NAMALWA (cell line): ENCODE data around the gene UBR1.
"Not testable (repeated sequence)": the region's sequence is repeated elsewhere in the genome, so short reads cannot be mapped to it uniquely, and the experiment has no call there.

ENCODE experiments used
- DNase-seq: peaks from one replicate; pipeline ENCODE4 v3.0.0-alpha.2; 2015; ENCODE audit warnings: low spot score

Gene UBR1

GRCh38 chr15:42911058-42911592, 194.7 kb downstream of the UBR1 start:
- no peak for DNase-seq

- DNase-seq, result no peak
Measured at GRCh38 chr15:42908538-42908937, 197.3 kb downstream of the UBR1 start.

GRCh38 chr15:42903388-42904324, 202.2 kb downstream of the UBR1 start:
- DNase-seq, result no peak

- DNase-seq, result not testable (repeated sequence)
Measured at GRCh38 chr15:42893911-42894310, 211.9 kb downstream of the UBR1 start.
